DOHH2 (cell line): ENCODE results near the gene HOXC9.

Experiments
- H3F3A ChIP-seq: fragments of 200-600 bp; sonication (generic), shearing (Covaris generic); 2 replicates; pipeline ENCODE4 v1.6.0; 2016; ENCODE audit warnings: antibody characterized with exemption, mild to moderate bottlenecking; ENCODE audit not compliant: control insufficient read depth, insufficient read depth
- H3K27ac ChIP-seq: fragments of 200-600 bp; sonication (generic); 2 replicates; pipeline ENCODE4 v1.5.1; 2014; ENCODE audit warnings: low read depth, mild to moderate bottlenecking, low read length, moderate library complexity
- H3K27me3 ChIP-seq: fragments of 200-600 bp; sonication (generic); 2 replicates; pipeline ENCODE4 v1.6.1; 2014; ENCODE audit warnings: mild to moderate bottlenecking, low read length, mixed read lengths; ENCODE audit not compliant: control insufficient read depth
- H3K36me3 ChIP-seq: fragments of 200-600 bp; sonication (generic); 2 replicates; pipeline ENCODE4 v1.6.1; 2014; ENCODE audit warnings: mild to moderate bottlenecking, low read length, moderate library complexity, mixed read lengths; ENCODE audit not compliant: control insufficient read depth
- H3K4me1 ChIP-seq: fragments of 200-600 bp; sonication (generic); 2 replicates; pipeline ENCODE4 v1.6.1; 2014; ENCODE audit warnings: mild to moderate bottlenecking, low read length, mixed read lengths; ENCODE audit not compliant: control insufficient read depth
- H3K4me2 ChIP-seq: fragments of 200-600 bp; sonication (generic); 2 replicates; pipeline ENCODE4 v1.6.0; 2014; ENCODE audit warnings: mild to moderate bottlenecking, low read length, moderate library complexity
- H3K4me3 ChIP-seq: fragments of 200-600 bp; sonication (generic); 2 replicates; pipeline ENCODE4 v1.5.1; 2014; ENCODE audit warnings: mild to moderate bottlenecking, low read length, mixed read lengths
- H3K79me2 ChIP-seq: fragments of 200-600 bp; sonication (generic); 2 replicates; pipeline ENCODE4 v1.6.1; 2014; ENCODE audit warnings: mild to moderate bottlenecking, low read length, mixed read lengths; ENCODE audit not compliant: control insufficient read depth
- H3K9me2 ChIP-seq: fragments of 200-600 bp; sonication (generic); replicated peaks from 2 replicates; pipeline ENCODE4 v1.6.1; 2014; ENCODE audit warnings: mild to moderate bottlenecking, low read length, mixed read lengths; ENCODE audit not compliant: control insufficient read depth
- H3K9me3 ChIP-seq: fragments of 200-600 bp; sonication (generic); 2 replicates; pipeline ENCODE4 v1.6.1; 2014; ENCODE audit warnings: antibody characterized with exemption, low read length, mixed read lengths; ENCODE audit not compliant: control insufficient read depth, insufficient read depth
- H4K20me1 ChIP-seq: fragments of 200-600 bp; sonication (generic); 2 replicates; pipeline ENCODE4 v1.6.0; 2014; ENCODE audit warnings: low read depth, mild to moderate bottlenecking, antibody characterized with exemption, low read length, moderate library complexity; ENCODE audit not compliant: control insufficient read depth, insufficient read depth
- CTCF ChIP-seq: fragments of 200-600 bp; sonication (generic); IDR thresholded peaks from one replicate; pipeline ENCODE4 v1.5.1; 2014; ENCODE audit warnings: antibody characterized with exemption, mild to moderate bottlenecking, low read depth, low read length; ENCODE audit not compliant: poor library complexity, severe bottlenecking
- EZH2phosphoT487 ChIP-seq: fragments of 200-600 bp; sonication (generic); IDR thresholded peaks from 2 replicates; pipeline ENCODE4 v1.6.1; 2017; ENCODE audit warnings: borderline replicate concordance, mild to moderate bottlenecking, antibody characterized with exemption, low read length, moderate library complexity, mixed read lengths

The HOXC9 gene

GRCh38 chr12:54030442-54030801 is 30.5 kb downstream of the HOXC9 start:
- Histone ChIP-seq H3F3A (no peaks in the 10 kb centered on the region), H3K79me2 (no peaks in the 10 kb centered on the region), H3K4me3 (no peak overlapping the region), H4K20me1 (no peaks in the 10 kb centered on the region), H3K36me3 (no peaks in the 10 kb centered on the region), H3K4me1 (peaks cover 28% of the 10 kb centered on the region), H3K27me3 (peaks cover 76% of the 10 kb centered on the region), H3K4me2 (no peak overlapping the region), H3K27ac (no peak overlapping the region), H3K9me2 (no peaks in the 10 kb centered on the region), H3K9me3 (no peaks in the 10 kb centered on the region)
- TF ChIP-seq CTCF (no peak), EZH2phosphoT487 (no peak)

- H3K4me1 ChIP-seq: peaks cover 23% of the 10 kb centered on the region
- H3K9me3 ChIP-seq: no peaks in the 10 kb centered on the region
- H3K36me3 ChIP-seq: no peaks in the 10 kb centered on the region
- TF ChIP-seq EZH2phosphoT487 (peak; percentile 66; the same call in 1 of the 2 replicates), CTCF (no peak)
- no peaks in the 10 kb centered on the region for H3F3A ChIP-seq
- no peaks in the 10 kb centered on the region for H3K79me2 ChIP-seq
- no peak overlapping the region for H3K4me2 ChIP-seq
- no peak overlapping the region for H3K4me3 ChIP-seq
- H3K9me2 ChIP-seq: no peaks in the 10 kb centered on the region
- no peaks in the 10 kb centered on the region for H4K20me1 ChIP-seq
- no peak overlapping the region for H3K27ac ChIP-seq
- peaks cover 70% of the 10 kb centered on the region for H3K27me3 ChIP-seq
Measured at GRCh38 chr12:54030889-54031471, 31.0 kb downstream of the HOXC9 start.

- Histone ChIP-seq H3K4me3 (no peak overlapping the region), H4K20me1 (no peaks in the 10 kb centered on the region), H3K4me2 (no peak overlapping the region), H3K27me3 (peaks cover 65% of the 10 kb centered on the region), H3K36me3 (no peaks in the 10 kb centered on the region), H3K27ac (no peak overlapping the region), H3F3A (no peaks in the 10 kb centered on the region), H3K4me1 (peaks cover 25% of the 10 kb centered on the region), H3K79me2 (no peaks in the 10 kb centered on the region), H3K9me2 (no peaks in the 10 kb centered on the region), H3K9me3 (no peaks in the 10 kb centered on the region)
- TF ChIP-seq CTCF (no peak), EZH2phosphoT487 (no peak)
Measured at GRCh38 chr12:54031480-54031879, 31.5 kb downstream of the HOXC9 start.

GRCh38 chr12:54032086-54032619 is 32.2 kb downstream of the HOXC9 start:
- no peaks in the 10 kb centered on the region for H4K20me1 ChIP-seq
- no peak overlapping the region for H3K4me3 ChIP-seq
- H3K36me3 ChIP-seq: no peaks in the 10 kb centered on the region
- H3K4me2 ChIP-seq: peak overlapping the region; percentile 58; the same call in 1 of the 2 replicates
- no peaks in the 10 kb centered on the region for H3K79me2 ChIP-seq
- TF ChIP-seq CTCF (no peak), EZH2phosphoT487 (no peak)
- no peaks in the 10 kb centered on the region for H3K9me3 ChIP-seq
- H3K27me3 ChIP-seq: peaks cover 64% of the 10 kb centered on the region
- no peaks in the 10 kb centered on the region for H3K9me2 ChIP-seq
- no peak overlapping the region for H3K27ac ChIP-seq
- peaks cover 27% of the 10 kb centered on the region for H3K4me1 ChIP-seq
- no peaks in the 10 kb centered on the region for H3F3A ChIP-seq
